Ecto neural progenitor cell (in vitro differentiated cells): ENCODE results near the gene ARID3A.

Experiments used
- DNase-seq: peaks from one replicate; pipeline ENCODE4 v3.0.0-alpha.2; 2018; ENCODE audit warnings: low spot score

Gene ARID3A

GRCh38 chr19:1004803-1005664 lies 79.2 kb downstream of the ARID3A start:
- DNase-seq = no peak

- DNase-seq = no peak
Measured at GRCh38 chr19:1006711-1007398, 81.0 kb downstream of the ARID3A start.

- DNase-seq = no peak
Measured at GRCh38 chr19:1007399-1008251, 81.8 kb downstream of the ARID3A start.

- no peak for DNase-seq
Measured at GRCh38 chr19:1008268-1009040, 82.6 kb downstream of the ARID3A start.

- no peak for DNase-seq
Measured at GRCh38 chr19:1009041-1009980, 83.5 kb downstream of the ARID3A start.

- DNase-seq = no peak
Measured at GRCh38 chr19:1009981-1010538, 84.2 kb downstream of the ARID3A start.

GRCh38 chr19:1010586-1011510 lies 85.0 kb downstream of the ARID3A start:
- no peak for DNase-seq

- no peak for DNase-seq
Measured at GRCh38 chr19:1011831-1012333, 86.0 kb downstream of the ARID3A start.

GRCh38 chr19:1012334-1012733 lies 86.5 kb downstream of the ARID3A start:
- DNase-seq = no peak

- DNase-seq = no peak
Measured at GRCh38 chr19:1013218-1013617, 87.4 kb downstream of the ARID3A start.

GRCh38 chr19:1014161-1015060 lies 88.6 kb downstream of the ARID3A start:
- no peak for DNase-seq

- DNase-seq = no peak
Measured at GRCh38 chr19:1015061-1015781, 89.4 kb downstream of the ARID3A start.

- DNase-seq = peak; percentile 64
Measured at GRCh38 chr19:1015782-1016646, 90.2 kb downstream of the ARID3A start.

- DNase-seq = no peak
Measured at GRCh38 chr19:1016647-1017114, 90.8 kb downstream of the ARID3A start.

- DNase-seq = no peak
Measured at GRCh38 chr19:1017115-1017905, 91.5 kb downstream of the ARID3A start.
